HepG2 (cell line): Measurements from ENCODE around the gene KCTD13. TPM values are rescaled to one million over a fixed set of nuclear protein-coding genes. Genes with fewer than 3 reads are reported as not detected.
A peak's percentile ranks its signal among the peaks of the same experiment; 100 is the strongest.

Experiments
- ETV5 ChIP-seq: IDR thresholded peaks from 2 replicates; pipeline ENCODE4 v1.6.1; 2018; ENCODE audit warnings: missing biosample characterization, missing genetic modification reagents, inconsistent platforms, borderline replicate concordance
- GTF2F1 ChIP-seq: fragments of 150-350 bp; IDR thresholded peaks from 2 replicates; pipeline ENCODE4 v1.6.1; 2014; ENCODE audit warnings: low read length
- HMGA1 ChIP-seq: sonication (generic); formaldehyde crosslinking; conservative IDR thresholded peaks from 2 replicates; pipeline ENCODE4 v1.4.0; 2020; ENCODE audit warnings: missing genetic modification reagents
- KAT8 ChIP-seq: IDR thresholded peaks from 2 replicates; pipeline ENCODE4 v1.6.1; 2016; ENCODE audit warnings: missing genetic modification reagents, missing compliant biosample characterization
- KDM1A ChIP-seq: IDR thresholded peaks from 2 replicates; pipeline ENCODE4 v1.6.1; 2016; ENCODE audit warnings: missing compliant biosample characterization
- MEIS2 ChIP-seq: sonication (generic); formaldehyde crosslinking; IDR thresholded peaks from 2 replicates; pipeline ENCODE4 v1.9.0; 2021; ENCODE audit warnings: mild to moderate bottlenecking, missing genetic modification reagents
- PHF8 ChIP-seq: sonication (generic); formaldehyde crosslinking; IDR thresholded peaks from 2 replicates; pipeline ENCODE4 v1.5.0; 2020; ENCODE audit warnings: missing genetic modification reagents
- ZEB1 ChIP-seq: IDR thresholded peaks from 2 replicates; pipeline ENCODE4 v1.6.1; 2012; ENCODE audit warnings: mild to moderate bottlenecking, low read depth, inconsistent platforms; ENCODE audit not compliant: insufficient replicate concordance
- ZNF333 ChIP-seq: sonication (generic); formaldehyde crosslinking; IDR thresholded peaks from 2 replicates; pipeline ENCODE4 v1.4.0; 2020; ENCODE audit warnings: mild to moderate bottlenecking, missing genetic modification reagents, borderline replicate concordance
- ZNF749 ChIP-seq: sonication (generic); formaldehyde crosslinking; IDR thresholded peaks from 2 replicates; pipeline ENCODE4 v1.8.0; 2022; ENCODE audit warnings: mild to moderate bottlenecking, missing genetic modification reagents, moderate library complexity, borderline replicate concordance
- polyA plus RNA-seq, 8 experiments: library from polyadenylated mRNA; depleted of rRNA in 3 of 8; stranded (reverse) in 7 of 8; unstranded in 1 of 8; fragments of >200 nt; fragmentation: Illumina TruSeq in 4 of 8; extraction: Trizol in 4 of 8; gene quantifications; 2 replicates each; pipeline versions ENCODE4 v1.2.1 to v1.2.3, GENCODE V29; 2011 to 2016; ENCODE audit warnings: low read depth in 4 of 8, missing spikeins in 1 of 8, mixed read lengths in 1 of 8; ENCODE audit not compliant: insufficient read depth in 1 of 8
- total RNA-seq, 5 experiments: library from RNA; depleted of rRNA; stranded (reverse); fragments of >200 nt; fragmentation: Illumina TruSeq; extraction: Trizol; gene quantifications; 2 replicates each; pipeline ENCODE4 v1.2.3, GENCODE V29; 2016; ENCODE audit warnings: low read depth in 1 of 5
- TF ChIP-seq, protein P1 (sequence below): sonication (generic); formaldehyde crosslinking; IDR thresholded peaks from 2 replicates; pipeline ENCODE4 v1.8.1; 2022; ENCODE audit warnings: mild to moderate bottlenecking, missing genetic modification reagents
- TF ChIP-seq, protein P2 (sequence below): sonication (generic); formaldehyde crosslinking; IDR thresholded peaks from 2 replicates; pipeline ENCODE4 v1.4.0; 2020; ENCODE audit warnings: missing genetic modification reagents
- TF ChIP-seq, protein P3 (sequence below): sonication (generic); formaldehyde crosslinking; IDR thresholded peaks from 2 replicates; pipeline ENCODE4 v1.4.0; 2020; ENCODE audit warnings: missing genetic modification reagents, borderline replicate concordance
- TF ChIP-seq, protein P4 (sequence below): IDR thresholded peaks from 2 replicates; pipeline ENCODE4 v1.6.1; 2018; ENCODE audit warnings: missing genetic modification reagents
- TF ChIP-seq, protein P5 (sequence below), 2 experiments: sonication (generic) in 1 of 2; formaldehyde crosslinking in 1 of 2; IDR thresholded peaks; 2 replicates each; pipeline versions ENCODE4 v1.4.0 to v1.6.1; 2016 to 2020; ENCODE audit warnings: borderline replicate concordance in 1 of 2, low read depth in 1 of 2, mild to moderate bottlenecking in 1 of 2, missing genetic modification reagents in 1 of 2
- TF ChIP-seq, protein P6 (sequence below): sonication (generic); formaldehyde crosslinking; IDR thresholded peaks from 2 replicates; pipeline ENCODE4 v1.8.0; 2022; ENCODE audit warnings: missing genetic modification reagents, mild to moderate bottlenecking, inconsistent platforms, borderline replicate concordance

Gene KCTD13
- total and polyA plus RNA-seq, 2 of the 13 experiments (the other 11 are each of a cell fraction or from before 2014, with no cell fraction given): 6.3 to 14.7 TPM

DNA sequence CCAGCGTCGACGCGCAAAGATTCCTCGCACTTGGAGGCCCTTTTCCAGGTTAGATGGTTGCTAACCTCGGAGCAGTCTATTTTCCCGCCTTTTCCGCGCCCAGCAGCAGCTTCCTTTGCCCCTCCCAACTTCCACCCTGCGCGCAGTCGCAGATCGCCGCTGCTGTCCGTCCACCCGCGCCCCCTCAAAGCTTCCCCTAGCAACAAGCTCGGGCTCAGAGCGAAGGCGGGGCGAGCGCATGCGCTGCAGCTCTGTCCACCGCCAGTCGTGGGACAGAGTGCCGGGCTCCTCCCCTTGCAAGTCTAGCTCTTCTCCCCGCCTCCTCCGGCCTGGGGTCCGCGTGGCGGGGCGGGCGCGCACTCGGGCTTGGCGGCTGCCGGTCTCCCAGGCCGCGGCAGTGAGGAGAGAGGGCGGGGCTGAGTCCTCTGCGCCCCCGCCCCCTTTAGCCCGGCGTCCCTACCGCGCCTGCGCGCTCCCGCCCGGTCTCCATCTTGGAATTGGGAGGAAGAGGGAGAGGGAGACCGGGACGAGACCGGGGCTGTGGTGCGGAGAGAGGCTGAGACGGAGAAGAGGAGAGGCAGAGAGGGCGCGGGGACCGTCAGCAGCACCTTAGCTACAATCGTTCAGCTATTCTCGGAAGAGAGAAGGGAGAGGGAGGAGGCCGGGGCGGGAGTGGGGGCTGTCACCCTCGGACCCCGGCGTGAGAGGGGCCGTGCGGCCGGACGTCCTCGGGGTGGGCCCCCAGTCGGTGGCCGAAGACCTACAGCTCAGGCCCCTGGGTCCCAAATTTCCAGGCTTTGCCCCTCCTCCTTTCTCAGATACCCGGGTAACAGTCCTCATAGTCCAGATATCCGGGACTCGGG, 47.6 kb upstream of the KCTD13 start, which contains the start of gene TAOK2 (continued):
- TF ChIP-seq, protein P1, sequence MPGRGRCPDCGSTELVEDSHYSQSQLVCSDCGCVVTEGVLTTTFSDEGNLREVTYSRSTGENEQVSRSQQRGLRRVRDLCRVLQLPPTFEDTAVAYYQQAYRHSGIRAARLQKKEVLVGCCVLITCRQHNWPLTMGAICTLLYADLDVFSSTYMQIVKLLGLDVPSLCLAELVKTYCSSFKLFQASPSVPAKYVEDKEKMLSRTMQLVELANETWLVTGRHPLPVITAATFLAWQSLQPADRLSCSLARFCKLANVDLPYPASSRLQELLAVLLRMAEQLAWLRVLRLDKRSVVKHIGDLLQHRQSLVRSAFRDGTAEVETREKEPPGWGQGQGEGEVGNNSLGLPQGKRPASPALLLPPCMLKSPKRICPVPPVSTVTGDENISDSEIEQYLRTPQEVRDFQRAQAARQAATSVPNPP (CRISPR knock-in tag): peak; percentile 74; the same call in 1 of the 2 replicates
- TF ChIP-seq PHF8 (CRISPR knock-in tag): peak; percentile 91
- TF ChIP-seq HMGA1 (CRISPR knock-in tag): no peak
- TF ChIP-seq ETV5 (CRISPR knock-in tag): peak; percentile 54
- TF ChIP-seq, protein P2, sequence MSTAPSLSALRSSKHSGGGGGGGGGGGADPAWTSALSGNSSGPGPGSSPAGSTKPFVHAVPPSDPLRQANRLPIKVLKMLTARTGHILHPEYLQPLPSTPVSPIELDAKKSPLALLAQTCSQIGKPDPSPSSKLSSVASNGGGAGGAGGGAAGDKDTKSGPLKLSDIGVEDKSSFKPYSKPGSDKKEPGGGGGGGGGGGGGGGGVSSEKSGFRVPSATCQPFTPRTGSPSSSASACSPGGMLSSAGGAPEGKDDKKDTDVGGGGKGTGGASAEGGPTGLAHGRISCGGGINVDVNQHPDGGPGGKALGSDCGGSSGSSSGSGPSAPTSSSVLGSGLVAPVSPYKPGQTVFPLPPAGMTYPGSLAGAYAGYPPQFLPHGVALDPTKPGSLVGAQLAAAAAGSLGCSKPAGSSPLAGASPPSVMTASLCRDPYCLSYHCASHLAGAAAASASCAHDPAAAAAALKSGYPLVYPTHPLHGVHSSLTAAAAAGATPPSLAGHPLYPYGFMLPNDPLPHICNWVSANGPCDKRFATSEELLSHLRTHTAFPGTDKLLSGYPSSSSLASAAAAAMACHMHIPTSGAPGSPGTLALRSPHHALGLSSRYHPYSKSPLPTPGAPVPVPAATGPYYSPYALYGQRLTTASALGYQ (CRISPR knock-in tag): no peak; the same call in 1 of the 2 replicates
- peak; percentile 68; the same call in 1 of the 2 replicates for TF ChIP-seq ZNF333 (CRISPR knock-in tag)
- peak; percentile 83; the same call in 1 of the 2 replicates for TF ChIP-seq KAT8 (CRISPR knock-in tag)
- TF ChIP-seq, protein P3, sequence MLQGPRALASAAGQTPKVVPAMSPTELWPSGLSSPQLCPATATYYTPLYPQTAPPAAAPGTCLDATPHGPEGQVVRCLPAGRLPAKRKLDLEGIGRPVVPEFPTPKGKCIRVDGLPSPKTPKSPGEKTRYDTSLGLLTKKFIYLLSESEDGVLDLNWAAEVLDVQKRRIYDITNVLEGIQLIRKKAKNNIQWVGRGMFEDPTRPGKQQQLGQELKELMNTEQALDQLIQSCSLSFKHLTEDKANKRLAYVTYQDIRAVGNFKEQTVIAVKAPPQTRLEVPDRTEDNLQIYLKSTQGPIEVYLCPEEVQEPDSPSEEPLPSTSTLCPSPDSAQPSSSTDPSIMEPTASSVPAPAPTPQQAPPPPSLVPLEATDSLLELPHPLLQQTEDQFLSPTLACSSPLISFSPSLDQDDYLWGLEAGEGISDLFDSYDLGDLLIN (CRISPR knock-in tag): peak; percentile 61; the same call in 1 of the 2 replicates
- peak; percentile 82 for TF ChIP-seq MEIS2 (CRISPR knock-in tag)
- no peak for TF ChIP-seq KDM1A (CRISPR knock-in tag)
- no peak for TF ChIP-seq GTF2F1
- TF ChIP-seq, protein P4, sequence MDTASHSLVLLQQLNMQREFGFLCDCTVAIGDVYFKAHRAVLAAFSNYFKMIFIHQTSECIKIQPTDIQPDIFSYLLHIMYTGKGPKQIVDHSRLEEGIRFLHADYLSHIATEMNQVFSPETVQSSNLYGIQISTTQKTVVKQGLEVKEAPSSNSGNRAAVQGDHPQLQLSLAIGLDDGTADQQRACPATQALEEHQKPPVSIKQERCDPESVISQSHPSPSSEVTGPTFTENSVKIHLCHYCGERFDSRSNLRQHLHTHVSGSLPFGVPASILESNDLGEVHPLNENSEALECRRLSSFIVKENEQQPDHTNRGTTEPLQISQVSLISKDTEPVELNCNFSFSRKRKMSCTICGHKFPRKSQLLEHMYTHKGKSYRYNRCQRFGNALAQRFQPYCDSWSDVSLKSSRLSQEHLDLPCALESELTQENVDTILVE (CRISPR knock-in tag): peak; percentile 24; the same call in 1 of the 2 replicates
- TF ChIP-seq ZEB1: no peak
- TF ChIP-seq, protein P5, sequence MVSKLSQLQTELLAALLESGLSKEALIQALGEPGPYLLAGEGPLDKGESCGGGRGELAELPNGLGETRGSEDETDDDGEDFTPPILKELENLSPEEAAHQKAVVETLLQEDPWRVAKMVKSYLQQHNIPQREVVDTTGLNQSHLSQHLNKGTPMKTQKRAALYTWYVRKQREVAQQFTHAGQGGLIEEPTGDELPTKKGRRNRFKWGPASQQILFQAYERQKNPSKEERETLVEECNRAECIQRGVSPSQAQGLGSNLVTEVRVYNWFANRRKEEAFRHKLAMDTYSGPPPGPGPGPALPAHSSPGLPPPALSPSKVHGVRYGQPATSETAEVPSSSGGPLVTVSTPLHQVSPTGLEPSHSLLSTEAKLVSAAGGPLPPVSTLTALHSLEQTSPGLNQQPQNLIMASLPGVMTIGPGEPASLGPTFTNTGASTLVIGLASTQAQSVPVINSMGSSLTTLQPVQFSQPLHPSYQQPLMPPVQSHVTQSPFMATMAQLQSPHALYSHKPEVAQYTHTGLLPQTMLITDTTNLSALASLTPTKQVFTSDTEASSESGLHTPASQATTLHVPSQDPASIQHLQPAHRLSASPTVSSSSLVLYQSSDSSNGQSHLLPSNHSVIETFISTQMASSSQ (IDR thresholded peaks at IDR 0.05; ENCODE audit: low read depth): no peak
- TF ChIP-seq, protein P5 (CRISPR knock-in tag; IDR thresholded peaks at IDR 0.05; ENCODE audit: borderline replicate concordance): peak; percentile 83
- TF ChIP-seq, protein P6, sequence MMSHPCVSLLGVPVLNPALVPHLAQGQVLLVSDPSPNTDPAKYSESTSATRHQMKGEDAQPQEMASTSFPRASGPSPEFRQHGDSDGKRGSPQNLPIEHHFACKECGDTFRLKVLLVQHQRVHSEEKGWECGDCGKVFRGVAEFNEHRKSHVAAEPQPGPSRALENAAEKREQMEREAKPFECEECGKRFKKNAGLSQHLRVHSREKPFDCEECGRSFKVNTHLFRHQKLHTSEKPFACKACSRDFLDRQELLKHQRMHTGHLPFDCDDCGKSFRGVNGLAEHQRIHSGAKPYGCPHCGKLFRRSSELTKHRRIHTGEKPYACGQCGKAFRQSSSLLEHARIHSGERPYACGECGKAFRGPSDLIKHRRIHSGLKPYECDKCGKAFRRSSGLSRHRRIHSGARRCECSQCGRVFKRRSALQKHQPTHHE: 0 out of 2 replicates have a peak, but pooled peaks have one; percentile 91
- peak; percentile 88; the same call in 1 of the 2 replicates for TF ChIP-seq ZNF749 (CRISPR knock-in tag)
